HEK293 (cell line): ENCODE measurements around the gene ARSJ.

Experiments
- BCL11A ChIP-seq: fragments of 450-650 bp; formaldehyde crosslinking; IDR thresholded peaks from 2 replicates; pipeline ENCODE4 v1.5.1; 2016; ENCODE audit warnings: low read depth, missing biosample characterization, missing genetic modification characterization
- SP2 ChIP-seq: fragments of 450-650 bp; formaldehyde crosslinking; IDR thresholded peaks from 2 replicates; pipeline ENCODE4 v1.5.1; 2016; ENCODE audit warnings: missing biosample characterization, missing genetic modification characterization
- ZBTB7A ChIP-seq: fragments of 450-650 bp; formaldehyde crosslinking; IDR thresholded peaks from 2 replicates; pipeline ENCODE4 v1.5.1; 2016; ENCODE audit warnings: low read depth, missing biosample characterization, missing genetic modification characterization
- ZNF114 ChIP-seq: fragments of 450-650 bp; formaldehyde crosslinking; IDR thresholded peaks from 2 replicates; pipeline ENCODE4 v1.5.0; 2017; ENCODE audit warnings: missing biosample characterization, missing genetic modification characterization
- ZNF121 ChIP-seq: fragments of 450-650 bp; formaldehyde crosslinking; IDR thresholded peaks from 2 replicates; pipeline ENCODE4 v1.5.1; 2016; ENCODE audit warnings: missing biosample characterization, missing genetic modification characterization
- ZNF175 ChIP-seq: fragments of 450-650 bp; formaldehyde crosslinking; IDR thresholded peaks from 2 replicates; pipeline ENCODE4 v1.5.1; 2016; ENCODE audit warnings: missing biosample characterization, missing genetic modification characterization
- ZNF48 ChIP-seq: fragments of 450-650 bp; formaldehyde crosslinking; IDR thresholded peaks from 2 replicates; pipeline ENCODE4 v1.5.1; 2016; ENCODE audit warnings: missing biosample characterization, missing genetic modification characterization
- ZNF747 ChIP-seq: fragments of 450-650 bp; formaldehyde crosslinking; IDR thresholded peaks from 2 replicates; pipeline ENCODE4 v1.5.1; 2016; ENCODE audit warnings: missing biosample characterization, missing genetic modification characterization
- TF ChIP-seq, protein P1 (sequence below): fragments of 450-650 bp; formaldehyde crosslinking; conservative IDR thresholded peaks from 2 replicates; pipeline ENCODE4 v1.5.1; 2016; ENCODE audit warnings: low read depth, missing biosample characterization, missing genetic modification characterization
- TF ChIP-seq, protein P2 (sequence below): fragments of 450-650 bp; formaldehyde crosslinking; IDR thresholded peaks from 2 replicates; pipeline ENCODE4 v1.5.1; 2016; ENCODE audit warnings: missing biosample characterization, missing genetic modification characterization
- TF ChIP-seq, protein P3 (sequence below): fragments of 450-650 bp; formaldehyde crosslinking; conservative IDR thresholded peaks from 2 replicates; pipeline ENCODE4 v1.5.1; 2016; ENCODE audit warnings: low read depth, missing biosample characterization, missing genetic modification characterization

DNA sequence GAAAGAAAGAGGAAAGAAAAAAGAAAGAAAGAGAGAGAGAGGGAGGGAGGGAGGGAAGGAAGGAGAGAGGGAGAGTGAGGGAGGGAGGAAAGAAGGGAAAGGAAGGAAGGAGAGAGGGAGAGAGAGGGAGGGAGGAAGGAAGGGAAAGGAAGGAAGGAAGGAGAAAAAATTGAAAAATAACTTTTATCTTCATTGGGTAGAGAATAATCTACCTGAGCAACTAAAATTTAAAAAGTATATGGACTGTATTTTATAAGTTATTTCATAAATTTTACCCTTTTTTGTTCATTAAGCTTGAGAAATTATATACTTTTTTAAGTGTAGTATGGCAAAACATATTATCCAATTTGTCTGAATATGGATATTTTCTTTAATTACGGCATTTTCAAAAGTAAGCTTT is 32.0 kb downstream of the ARSJ start:
- no peak for TF ChIP-seq ZNF175 (tag by site-specific recombination)
- TF ChIP-seq, protein P1, sequence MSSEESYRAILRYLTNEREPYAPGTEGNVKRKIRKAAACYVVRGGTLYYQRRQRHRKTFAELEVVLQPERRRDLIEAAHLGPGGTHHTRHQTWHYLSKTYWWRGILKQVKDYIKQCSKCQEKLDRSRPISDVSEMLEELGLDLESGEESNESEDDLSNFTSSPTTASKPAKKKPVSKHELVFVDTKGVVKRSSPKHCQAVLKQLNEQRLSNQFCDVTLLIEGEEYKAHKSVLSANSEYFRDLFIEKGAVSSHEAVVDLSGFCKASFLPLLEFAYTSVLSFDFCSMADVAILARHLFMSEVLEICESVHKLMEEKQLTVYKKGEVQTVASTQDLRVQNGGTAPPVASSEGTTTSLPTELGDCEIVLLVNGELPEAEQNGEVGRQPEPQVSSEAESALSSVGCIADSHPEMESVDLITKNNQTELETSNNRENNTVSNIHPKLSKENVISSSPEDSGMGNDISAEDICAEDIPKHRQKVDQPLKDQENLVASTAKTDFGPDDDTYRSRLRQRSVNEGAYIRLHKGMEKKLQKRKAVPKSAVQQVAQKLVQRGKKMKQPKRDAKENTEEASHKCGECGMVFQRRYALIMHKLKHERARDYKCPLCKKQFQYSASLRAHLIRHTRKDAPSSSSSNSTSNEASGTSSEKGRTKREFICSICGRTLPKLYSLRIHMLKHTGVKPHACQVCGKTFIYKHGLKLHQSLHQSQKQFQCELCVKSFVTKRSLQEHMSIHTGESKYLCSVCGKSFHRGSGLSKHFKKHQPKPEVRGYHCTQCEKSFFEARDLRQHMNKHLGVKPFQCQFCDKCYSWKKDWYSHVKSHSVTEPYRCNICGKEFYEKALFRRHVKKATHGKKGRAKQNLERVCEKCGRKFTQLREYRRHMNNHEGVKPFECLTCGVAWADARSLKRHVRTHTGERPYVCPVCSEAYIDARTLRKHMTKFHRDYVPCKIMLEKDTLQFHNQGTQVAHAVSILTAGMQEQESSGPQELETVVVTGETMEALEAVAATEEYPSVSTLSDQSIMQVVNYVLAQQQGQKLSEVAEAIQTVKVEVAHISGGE (tag by site-specific recombination): no peak
- TF ChIP-seq ZBTB7A (tag by site-specific recombination): no peak
- TF ChIP-seq SP2 (tag by site-specific recombination): no peak
- TF ChIP-seq, protein P2, sequence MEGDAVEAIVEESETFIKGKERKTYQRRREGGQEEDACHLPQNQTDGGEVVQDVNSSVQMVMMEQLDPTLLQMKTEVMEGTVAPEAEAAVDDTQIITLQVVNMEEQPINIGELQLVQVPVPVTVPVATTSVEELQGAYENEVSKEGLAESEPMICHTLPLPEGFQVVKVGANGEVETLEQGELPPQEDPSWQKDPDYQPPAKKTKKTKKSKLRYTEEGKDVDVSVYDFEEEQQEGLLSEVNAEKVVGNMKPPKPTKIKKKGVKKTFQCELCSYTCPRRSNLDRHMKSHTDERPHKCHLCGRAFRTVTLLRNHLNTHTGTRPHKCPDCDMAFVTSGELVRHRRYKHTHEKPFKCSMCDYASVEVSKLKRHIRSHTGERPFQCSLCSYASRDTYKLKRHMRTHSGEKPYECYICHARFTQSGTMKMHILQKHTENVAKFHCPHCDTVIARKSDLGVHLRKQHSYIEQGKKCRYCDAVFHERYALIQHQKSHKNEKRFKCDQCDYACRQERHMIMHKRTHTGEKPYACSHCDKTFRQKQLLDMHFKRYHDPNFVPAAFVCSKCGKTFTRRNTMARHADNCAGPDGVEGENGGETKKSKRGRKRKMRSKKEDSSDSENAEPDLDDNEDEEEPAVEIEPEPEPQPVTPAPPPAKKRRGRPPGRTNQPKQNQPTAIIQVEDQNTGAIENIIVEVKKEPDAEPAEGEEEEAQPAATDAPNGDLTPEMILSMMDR: no peak
- no peak for TF ChIP-seq ZNF48
- no peak for TF ChIP-seq BCL11A
- TF ChIP-seq, protein P3, sequence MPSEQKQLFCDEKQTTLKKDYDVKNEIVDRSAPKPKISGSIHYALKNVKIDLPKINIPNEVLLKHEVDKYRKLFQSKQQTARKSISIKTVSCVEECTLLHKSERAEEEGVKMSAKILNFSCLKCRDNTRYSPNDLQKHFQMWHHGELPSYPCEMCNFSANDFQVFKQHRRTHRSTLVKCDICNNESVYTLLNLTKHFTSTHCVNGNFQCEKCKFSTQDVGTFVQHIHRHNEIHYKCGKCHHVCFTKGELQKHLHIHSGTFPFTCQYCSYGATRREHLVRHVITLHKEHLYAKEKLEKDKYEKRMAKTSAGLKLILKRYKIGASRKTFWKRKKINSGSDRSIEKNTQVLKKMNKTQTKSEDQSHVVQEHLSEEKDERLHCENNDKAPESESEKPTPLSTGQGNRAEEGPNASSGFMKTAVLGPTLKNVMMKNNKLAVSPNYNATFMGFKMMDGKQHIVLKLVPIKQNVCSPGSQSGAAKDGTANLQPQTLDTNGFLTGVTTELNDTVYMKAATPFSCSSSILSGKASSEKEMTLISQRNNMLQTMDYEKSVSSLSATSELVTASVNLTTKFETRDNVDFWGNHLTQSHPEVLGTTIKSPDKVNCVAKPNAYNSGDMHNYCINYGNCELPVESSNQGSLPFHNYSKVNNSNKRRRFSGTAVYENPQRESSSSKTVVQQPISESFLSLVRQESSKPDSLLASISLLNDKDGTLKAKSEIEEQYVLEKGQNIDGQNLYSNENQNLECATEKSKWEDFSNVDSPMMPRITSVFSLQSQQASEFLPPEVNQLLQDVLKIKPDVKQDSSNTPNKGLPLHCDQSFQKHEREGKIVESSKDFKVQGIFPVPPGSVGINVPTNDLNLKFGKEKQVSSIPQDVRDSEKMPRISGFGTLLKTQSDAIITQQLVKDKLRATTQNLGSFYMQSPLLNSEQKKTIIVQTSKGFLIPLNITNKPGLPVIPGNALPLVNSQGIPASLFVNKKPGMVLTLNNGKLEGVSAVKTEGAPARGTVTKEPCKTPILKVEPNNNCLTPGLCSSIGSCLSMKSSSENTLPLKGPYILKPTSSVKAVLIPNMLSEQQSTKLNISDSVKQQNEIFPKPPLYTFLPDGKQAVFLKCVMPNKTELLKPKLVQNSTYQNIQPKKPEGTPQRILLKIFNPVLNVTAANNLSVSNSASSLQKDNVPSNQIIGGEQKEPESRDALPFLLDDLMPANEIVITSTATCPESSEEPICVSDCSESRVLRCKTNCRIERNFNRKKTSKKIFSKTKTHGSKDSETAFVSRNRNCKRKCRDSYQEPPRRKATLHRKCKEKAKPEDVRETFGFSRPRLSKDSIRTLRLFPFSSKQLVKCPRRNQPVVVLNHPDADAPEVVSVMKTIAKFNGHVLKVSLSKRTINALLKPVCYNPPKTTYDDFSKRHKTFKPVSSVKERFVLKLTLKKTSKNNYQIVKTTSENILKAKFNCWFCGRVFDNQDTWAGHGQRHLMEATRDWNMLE: no peak
- no peak for TF ChIP-seq ZNF114 (tag by site-specific recombination)
- no peak for TF ChIP-seq ZNF121 (tag by site-specific recombination)
- no peak for TF ChIP-seq ZNF747 (tag by site-specific recombination)
